Kidney (tissue), 14 donors: ENCODE measurements around the gene GRIA4. TPM values are rescaled to one million over a fixed set of nuclear protein-coding genes. Genes with fewer than 3 reads are reported as not detected.
A peak's percentile ranks its signal among the peaks of the same experiment; 100 is the strongest.

Source experiments
- DNase-seq, 5 donors: peaks; one replicate each; pipeline ENCODE4 v3.0.0-alpha.2; 2013 to 2020
- FAIRE-seq: peaks from 2 replicates; lab custom pipeline; 2012; peaks lifted over from hg19 to GRCh38; lab: Jason Lieb, UNC
- H3K27ac ChIP-seq, 2 donors: one replicate each; pipeline ENCODE4 v1.7.0; 2013; ENCODE audit warnings: low read depth in 2 of 2, low read length in 2 of 2, inconsistent platforms in 1 of 2
- H3K27me3 ChIP-seq: one replicate; pipeline ENCODE4 v1.7.1; 2013; ENCODE audit warnings: low read length, inconsistent platforms; ENCODE audit not compliant: control insufficient read depth, insufficient read depth
- H3K36me3 ChIP-seq, 3 donors: one replicate each; pipeline versions ENCODE4 v1.7.0 to v1.7.1; 2013; ENCODE audit warnings: low read length in 3 of 3, control low read depth in 1 of 3, inconsistent platforms in 1 of 3; ENCODE audit not compliant: insufficient read depth in 3 of 3, control insufficient read depth in 2 of 3
- H3K4me1 ChIP-seq, 3 donors: one replicate each; pipeline versions ENCODE4 v1.7.0 to v1.7.1; 2013; ENCODE audit warnings: low read length in 3 of 3, inconsistent platforms in 1 of 3, low read depth in 1 of 3; ENCODE audit not compliant: control insufficient read depth in 2 of 3, insufficient read depth in 2 of 3
- H3K4me3 ChIP-seq, 3 donors: one replicate each; pipeline versions ENCODE4 v1.7.0 to v1.8.1; 2013; ENCODE audit warnings: low read length in 3 of 3, control low read depth in 1 of 3, inconsistent platforms in 1 of 3
- H3K9ac ChIP-seq, 3 donors: one replicate each; pipeline versions ENCODE4 v1.7.0 to v1.7.1; 2013; ENCODE audit warnings: low read length in 3 of 3, control low read depth in 1 of 3, inconsistent platforms in 1 of 3
- H3K9me3 ChIP-seq, 3 donors: one replicate each; pipeline versions ENCODE4 v1.7.0 to v1.7.1; 2013; ENCODE audit warnings: low read length in 3 of 3, control low read depth in 1 of 3, inconsistent platforms in 1 of 3; ENCODE audit not compliant: control insufficient read depth in 2 of 3, insufficient read depth in 1 of 3
- intact Hi-C: fragments of 100-400 bp; cut with DNase I; formaldehyde crosslinking; loops from one replicate; pipeline ENCODE4 v1.11.1; 2022
- polyA plus RNA-seq: library from polyadenylated mRNA; stranded (reverse); fragments of 350-450 nt; fragmentation: Illumina TruSeq; extraction: RNeasy Lipid Tissue Mini Kit (QIAGEN cat#74804); gene quantifications from one replicate; pipeline ENCODE4 v1.2.3, GENCODE V29; 2014; ENCODE audit warnings: low read depth, low replicate concordance; ENCODE audit not compliant: insufficient read depth
- total RNA-seq: library from RNA; stranded (reverse); fragmentation: NEBNext Ultra II Directional; extraction: Animal tissue kit (Norgen Biotek cat#: 25700); gene quantifications from one replicate; pipeline ENCODE4 v1.2.1, GENCODE V29; 2021
- TF ChIP-seq, protein P1 (sequence below): IDR thresholded peaks from 3 replicates; pipeline ENCODE4 v1.5.1; 2012; ENCODE audit warnings: mild to moderate bottlenecking, moderate library complexity, borderline replicate concordance; ENCODE audit not compliant: insufficient read depth; ENCODE audit errors: extremely low read depth
- donor health status: control.
- donor health status: control.
- donor health status: control.
- donor health status: control.
- donor health status: control.
- donor health status: DM: yes; HTN: yes; CAD: no.
- donor health status: Normal renal cell carcinoma (clear cell type).

GRIA4 gene
- total and polyA plus RNA-seq, 2 donors from 2014 or later = 0.45 TPM; not detected in 1

DNA sequence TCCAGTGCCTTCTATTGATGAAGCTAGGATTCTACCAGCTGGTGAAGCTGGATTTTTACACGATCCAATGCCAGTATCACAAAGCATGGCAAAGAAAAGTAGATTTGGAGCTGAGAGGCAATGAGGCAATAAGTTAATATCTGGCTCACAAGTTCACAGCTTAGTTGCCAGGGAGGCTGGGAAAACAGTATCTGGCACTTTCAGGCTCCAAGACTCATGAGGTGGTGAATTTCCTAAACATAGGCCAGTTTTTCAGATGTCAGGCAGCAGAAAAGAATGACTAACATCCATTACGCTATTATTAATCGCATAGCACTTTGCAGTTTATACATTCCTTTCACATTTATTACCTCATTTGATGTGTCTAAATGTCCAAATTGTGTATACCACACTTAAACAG lies 122.7 kb downstream of the GRIA4 start:
- Histone ChIP-seq H3K4me1 (no peaks in the 10 kb centered on the region), H3K9me3 (no peaks in the 10 kb centered on the region), H3K9ac (no peak overlapping the region), H3K36me3 (no peaks in the 10 kb centered on the region), H3K27me3 (no peaks in the 10 kb centered on the region), H3K27ac (no peak overlapping the region), H3K4me3 (no peak overlapping the region)
- intact Hi-C loops = no loop called here
- TF ChIP-seq, protein P1, sequence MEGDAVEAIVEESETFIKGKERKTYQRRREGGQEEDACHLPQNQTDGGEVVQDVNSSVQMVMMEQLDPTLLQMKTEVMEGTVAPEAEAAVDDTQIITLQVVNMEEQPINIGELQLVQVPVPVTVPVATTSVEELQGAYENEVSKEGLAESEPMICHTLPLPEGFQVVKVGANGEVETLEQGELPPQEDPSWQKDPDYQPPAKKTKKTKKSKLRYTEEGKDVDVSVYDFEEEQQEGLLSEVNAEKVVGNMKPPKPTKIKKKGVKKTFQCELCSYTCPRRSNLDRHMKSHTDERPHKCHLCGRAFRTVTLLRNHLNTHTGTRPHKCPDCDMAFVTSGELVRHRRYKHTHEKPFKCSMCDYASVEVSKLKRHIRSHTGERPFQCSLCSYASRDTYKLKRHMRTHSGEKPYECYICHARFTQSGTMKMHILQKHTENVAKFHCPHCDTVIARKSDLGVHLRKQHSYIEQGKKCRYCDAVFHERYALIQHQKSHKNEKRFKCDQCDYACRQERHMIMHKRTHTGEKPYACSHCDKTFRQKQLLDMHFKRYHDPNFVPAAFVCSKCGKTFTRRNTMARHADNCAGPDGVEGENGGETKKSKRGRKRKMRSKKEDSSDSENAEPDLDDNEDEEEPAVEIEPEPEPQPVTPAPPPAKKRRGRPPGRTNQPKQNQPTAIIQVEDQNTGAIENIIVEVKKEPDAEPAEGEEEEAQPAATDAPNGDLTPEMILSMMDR = no peak
- DNase-seq (no peak), FAIRE-seq (no peak)

DNA sequence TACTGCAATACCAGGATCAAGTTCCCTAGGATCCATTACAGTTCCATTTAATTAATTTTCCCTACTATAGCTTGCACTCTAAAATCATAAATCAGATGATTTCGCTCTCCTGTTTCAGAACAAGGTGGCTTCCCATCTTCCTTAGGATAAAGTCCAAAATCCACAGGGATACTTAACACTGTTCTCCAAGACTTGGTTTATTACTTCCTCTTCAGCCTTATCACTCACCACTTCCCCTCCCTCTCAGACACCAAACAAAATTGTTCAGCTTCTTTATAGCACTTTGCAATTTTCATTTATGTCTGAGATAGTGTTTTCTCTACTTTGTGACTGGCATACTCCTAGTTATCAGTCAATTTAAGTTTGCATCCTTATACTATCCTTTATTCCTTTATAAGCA lies 124.6 kb downstream of the GRIA4 start:
- TF ChIP-seq, protein P1 = no peak
- no peaks in the 10 kb centered on the region for H3K27me3 ChIP-seq
- H3K9me3 ChIP-seq = no peaks in the 10 kb centered on the region
- FAIRE-seq (no peak), DNase-seq (peak in 2 of 5 donors; percentile 20 to 64)
- H3K4me1 ChIP-seq = no peaks in the 10 kb centered on the region
- H3K9ac ChIP-seq = no peak overlapping the region
- no peak overlapping the region for H3K4me3 ChIP-seq
- intact Hi-C loops = no loop called here
- no peak overlapping the region for H3K27ac ChIP-seq
- no peaks in the 10 kb centered on the region for H3K36me3 ChIP-seq

DNA sequence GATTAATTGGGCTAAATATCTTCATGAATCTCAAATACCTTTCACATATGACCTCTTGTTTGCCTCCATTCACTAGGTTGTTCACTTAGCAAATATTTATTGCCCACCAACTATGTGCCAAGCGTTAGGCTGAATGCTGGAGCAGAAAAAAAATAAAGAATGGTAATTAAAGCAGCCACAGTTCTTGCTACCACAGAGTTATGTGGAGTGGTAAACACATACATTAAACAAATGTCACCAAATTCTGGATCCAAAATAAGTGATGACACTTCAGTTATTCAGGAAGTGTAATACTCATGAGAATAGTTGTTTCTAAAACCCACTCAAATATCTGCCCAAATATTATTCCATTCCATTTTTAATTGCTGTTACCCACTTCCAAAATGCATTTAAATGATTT lies 128.4 kb downstream of the GRIA4 start:
- DNase-seq (no peak), FAIRE-seq (no peak)
- H3K9ac ChIP-seq = no peak overlapping the region
- H3K9me3 ChIP-seq = no peaks in the 10 kb centered on the region
- TF ChIP-seq, protein P1 = no peak
- intact Hi-C loops = no loop called here
- H3K27me3 ChIP-seq = no peaks in the 10 kb centered on the region
- H3K4me3 ChIP-seq = no peak overlapping the region
- no peaks in the 10 kb centered on the region for H3K4me1 ChIP-seq
- no peak overlapping the region for H3K27ac ChIP-seq
- no peaks in the 10 kb centered on the region for H3K36me3 ChIP-seq

DNA sequence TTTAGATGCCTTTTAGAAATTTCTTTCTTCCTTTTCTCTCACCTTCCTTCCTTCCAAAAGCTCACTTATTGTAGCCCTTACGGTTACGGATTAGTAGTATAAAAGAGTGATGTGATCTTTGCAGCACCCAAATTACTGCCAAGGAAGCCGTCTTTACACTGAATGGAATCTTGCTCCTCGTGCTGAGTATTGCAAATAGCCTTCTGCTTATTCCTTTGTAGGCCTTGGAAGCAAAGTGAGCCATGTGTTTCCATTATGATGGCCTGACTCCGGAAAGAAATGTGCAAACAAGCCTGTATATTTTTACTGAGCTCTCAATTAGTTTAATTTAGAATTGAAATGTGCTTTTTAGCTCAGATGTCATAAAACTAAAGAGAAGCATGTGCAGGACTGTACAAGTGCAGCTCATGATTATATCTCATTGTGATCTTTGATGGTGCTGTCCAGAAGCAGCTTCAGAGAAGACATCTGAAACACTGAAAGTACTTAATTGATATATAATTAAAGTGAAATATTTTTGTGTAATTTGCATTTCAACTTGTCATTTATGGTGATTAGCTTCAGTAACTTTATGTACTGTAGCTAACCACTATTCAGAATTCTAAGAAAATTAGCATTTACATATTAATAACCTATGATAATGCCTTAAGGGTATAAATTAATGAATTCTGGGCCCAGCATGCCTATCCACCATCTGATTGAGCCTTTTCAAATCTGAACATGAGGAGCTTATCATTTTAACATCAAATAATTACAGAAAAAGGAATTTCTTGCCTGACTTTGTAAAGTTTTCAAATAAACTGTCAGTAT lies 129.3 kb downstream of the GRIA4 start:
- Histone ChIP-seq H3K9ac (no peak overlapping the region), H3K27me3 (no peaks in the 10 kb centered on the region), H3K4me1 (no peaks in the 10 kb centered on the region), H3K36me3 (no peaks in the 10 kb centered on the region), H3K9me3 (no peaks in the 10 kb centered on the region), H3K4me3 (no peak overlapping the region), H3K27ac (no peak overlapping the region)
- peak in 1 of 5 donors; percentile 7 for DNase-seq
- TF ChIP-seq, protein P1 = no peak
- no peak for FAIRE-seq
- intact Hi-C loops = no loop called here
